ENCODE measurements around the gene HMGB3. TPM values are rescaled to one million over a fixed set of nuclear protein-coding genes. Genes with fewer than 3 reads are reported as not detected.

The HMGB3 gene
- total RNA-seq, 1 donor from 2014 or later = 49.2 TPM

DNA sequence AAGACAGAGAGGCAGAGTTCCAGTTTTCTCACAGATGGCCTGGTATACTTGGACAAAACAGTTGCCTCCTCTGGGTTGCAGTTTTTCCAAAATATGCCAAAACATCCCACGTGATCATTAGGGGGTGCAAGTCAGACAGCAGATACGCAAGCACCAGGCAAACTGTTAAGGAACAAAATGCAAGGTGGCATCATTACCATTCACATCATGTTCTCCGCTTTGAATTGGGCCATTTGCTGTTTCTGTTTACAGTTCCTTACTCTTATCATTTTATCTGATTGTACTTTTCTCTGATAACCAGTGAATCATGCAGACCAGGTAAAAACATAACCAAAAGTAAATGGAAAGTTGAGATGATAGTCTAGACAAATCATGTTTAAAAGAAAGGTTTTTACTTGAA is 16.4 kb upstream of the HMGB3 start:
- Mint-ChIP-seq H3K9me3 (ENCODE audit: low read depth) (peaks cover 3% of the 10 kb centered on the region), H3K36me3 (ENCODE audit: low read depth) (no peaks in the 10 kb centered on the region), H3K27me3 (ENCODE audit: low read depth) (peaks cover 1% of the 10 kb centered on the region), H3K4me3 (ENCODE audit: unreplicated experiment) (no peak overlapping the region), H3K27ac (ENCODE audit: unreplicated experiment) (no peak overlapping the region), H3K4me1 (ENCODE audit: low read depth) (no peaks in the 10 kb centered on the region)
- no peak for DNase-seq (ENCODE audit: low spot score)
- TF ChIP-seq, protein P1, sequence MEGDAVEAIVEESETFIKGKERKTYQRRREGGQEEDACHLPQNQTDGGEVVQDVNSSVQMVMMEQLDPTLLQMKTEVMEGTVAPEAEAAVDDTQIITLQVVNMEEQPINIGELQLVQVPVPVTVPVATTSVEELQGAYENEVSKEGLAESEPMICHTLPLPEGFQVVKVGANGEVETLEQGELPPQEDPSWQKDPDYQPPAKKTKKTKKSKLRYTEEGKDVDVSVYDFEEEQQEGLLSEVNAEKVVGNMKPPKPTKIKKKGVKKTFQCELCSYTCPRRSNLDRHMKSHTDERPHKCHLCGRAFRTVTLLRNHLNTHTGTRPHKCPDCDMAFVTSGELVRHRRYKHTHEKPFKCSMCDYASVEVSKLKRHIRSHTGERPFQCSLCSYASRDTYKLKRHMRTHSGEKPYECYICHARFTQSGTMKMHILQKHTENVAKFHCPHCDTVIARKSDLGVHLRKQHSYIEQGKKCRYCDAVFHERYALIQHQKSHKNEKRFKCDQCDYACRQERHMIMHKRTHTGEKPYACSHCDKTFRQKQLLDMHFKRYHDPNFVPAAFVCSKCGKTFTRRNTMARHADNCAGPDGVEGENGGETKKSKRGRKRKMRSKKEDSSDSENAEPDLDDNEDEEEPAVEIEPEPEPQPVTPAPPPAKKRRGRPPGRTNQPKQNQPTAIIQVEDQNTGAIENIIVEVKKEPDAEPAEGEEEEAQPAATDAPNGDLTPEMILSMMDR (IDR thresholded peaks at IDR 0.05) = no peak

DNA sequence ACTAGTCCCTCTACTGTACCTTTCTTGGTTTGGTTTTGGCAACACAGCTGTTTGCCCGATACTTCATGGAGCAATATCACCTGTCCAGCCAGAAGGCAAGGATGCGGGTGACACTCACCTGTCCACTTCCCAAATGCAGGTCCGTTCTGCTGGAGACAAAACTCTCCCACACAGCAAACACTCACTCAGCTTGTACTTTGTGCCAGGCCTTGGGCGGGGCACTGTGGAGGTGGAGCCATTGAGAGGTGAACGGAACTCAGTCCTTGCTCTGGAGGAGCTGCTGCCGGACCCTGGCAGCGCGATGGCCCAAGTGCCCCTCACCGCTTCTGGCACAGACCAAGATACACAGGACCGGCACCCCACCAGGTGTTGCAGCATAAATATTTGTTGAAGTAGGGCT is 15.3 kb upstream of the HMGB3 start:
- Mint-ChIP-seq H3K27me3 (ENCODE audit: low read depth) (peaks cover 1% of the 10 kb centered on the region), H3K9me3 (ENCODE audit: low read depth) (peaks cover 3% of the 10 kb centered on the region), H3K4me1 (ENCODE audit: low read depth) (no peaks in the 10 kb centered on the region), H3K4me3 (ENCODE audit: unreplicated experiment) (no peak overlapping the region), H3K36me3 (ENCODE audit: low read depth) (no peaks in the 10 kb centered on the region), H3K27ac (ENCODE audit: unreplicated experiment) (no peak overlapping the region)
- TF ChIP-seq, protein P1 (IDR thresholded peaks at IDR 0.05) = no peak
- DNase-seq (ENCODE audit: low spot score) = peak; percentile 82

DNA sequence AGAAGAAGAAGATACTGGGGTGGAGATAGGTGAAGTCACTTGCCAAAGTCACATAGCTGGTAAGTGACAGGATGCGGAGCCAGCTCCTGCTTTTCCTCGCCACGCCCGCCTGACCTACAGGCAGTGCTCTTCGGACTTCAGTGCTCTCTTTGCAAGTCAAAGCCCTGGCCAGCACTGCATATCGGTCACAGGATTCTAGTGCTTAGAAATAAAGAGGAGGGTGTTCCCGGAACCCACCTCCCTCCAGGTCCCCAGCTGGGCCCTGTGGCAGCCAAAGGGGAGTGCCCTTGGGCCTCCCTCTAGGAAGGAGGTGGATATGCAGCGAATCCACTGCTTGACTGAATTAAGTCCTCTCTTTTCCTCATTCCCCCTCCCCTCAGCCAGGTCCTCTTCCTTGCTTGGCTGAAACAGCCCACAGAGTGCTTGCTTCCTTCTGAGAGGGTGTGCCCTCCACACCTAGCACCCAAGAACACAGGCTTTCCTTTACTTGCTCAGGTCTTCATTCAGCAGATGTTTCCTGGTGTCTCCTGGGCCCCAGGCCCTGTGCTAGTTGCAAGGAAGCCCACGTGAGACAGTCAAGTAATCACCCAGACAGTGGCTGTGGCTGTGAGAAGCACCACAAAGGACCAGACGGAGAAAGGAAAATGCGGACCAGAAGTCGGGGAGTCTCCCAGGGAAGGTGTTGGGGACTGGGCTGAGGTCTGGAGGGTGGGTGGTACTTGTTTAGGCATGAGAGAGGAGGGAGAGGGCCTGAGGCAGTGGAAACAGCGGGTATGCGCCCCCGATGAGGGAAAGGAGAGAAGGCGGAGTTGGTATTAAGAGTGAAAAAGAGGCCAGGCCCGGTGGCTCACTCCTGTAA is 14.0 kb upstream of the HMGB3 start:
- Mint-ChIP-seq H3K9me3 (ENCODE audit: low read depth) (peaks cover 3% of the 10 kb centered on the region), H3K27ac (ENCODE audit: unreplicated experiment) (no peak overlapping the region)

DNA sequence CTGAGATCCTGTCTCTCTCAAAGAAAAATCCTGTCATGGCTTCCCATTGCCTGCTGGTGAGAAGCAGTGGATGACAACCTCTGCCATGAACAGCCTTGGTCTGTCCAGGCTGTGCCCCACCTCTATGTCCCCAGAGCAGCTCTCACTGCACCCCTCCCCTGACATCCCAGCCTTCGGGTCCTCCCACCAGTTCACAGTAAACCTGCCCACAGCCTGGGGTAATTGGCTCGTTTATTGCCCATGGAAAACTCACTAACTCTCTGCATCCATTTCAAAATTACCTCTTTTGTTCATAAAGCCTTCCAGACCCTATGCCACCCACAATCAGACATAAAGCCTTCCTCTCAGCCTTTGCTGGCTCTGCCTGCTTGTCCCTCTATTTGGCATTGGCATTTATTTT is 10.7 kb upstream of the HMGB3 start:
- H3K9me3 Mint-ChIP-seq (ENCODE audit: low read depth) = peaks cover 3% of the 10 kb centered on the region
- no peaks in the 10 kb centered on the region for H3K36me3 Mint-ChIP-seq (ENCODE audit: low read depth)
- no peaks in the 10 kb centered on the region for H3K27me3 Mint-ChIP-seq (ENCODE audit: low read depth)
- peak; percentile 51 for DNase-seq (ENCODE audit: low spot score)
- no peak overlapping the region for H3K27ac Mint-ChIP-seq (ENCODE audit: unreplicated experiment)
- H3K4me1 Mint-ChIP-seq (ENCODE audit: low read depth) = no peaks in the 10 kb centered on the region
- TF ChIP-seq, protein P1 (IDR thresholded peaks at IDR 0.05) = no peak
- no peak overlapping the region for H3K4me3 Mint-ChIP-seq (ENCODE audit: unreplicated experiment)

More for the DNA sequence above, 14.0 kb upstream of the HMGB3 start:
- no peaks in the 10 kb centered on the region for H3K4me1 Mint-ChIP-seq (ENCODE audit: low read depth)
- H3K27me3 Mint-ChIP-seq (ENCODE audit: low read depth) = peaks cover 1% of the 10 kb centered on the region
- H3K4me3 Mint-ChIP-seq (ENCODE audit: unreplicated experiment) = no peak overlapping the region
- TF ChIP-seq, protein P1 (IDR thresholded peaks at IDR 0.05) = no peak
- peak; percentile 49 for DNase-seq (ENCODE audit: low spot score)
- no peaks in the 10 kb centered on the region for H3K36me3 Mint-ChIP-seq (ENCODE audit: low read depth)

DNA sequence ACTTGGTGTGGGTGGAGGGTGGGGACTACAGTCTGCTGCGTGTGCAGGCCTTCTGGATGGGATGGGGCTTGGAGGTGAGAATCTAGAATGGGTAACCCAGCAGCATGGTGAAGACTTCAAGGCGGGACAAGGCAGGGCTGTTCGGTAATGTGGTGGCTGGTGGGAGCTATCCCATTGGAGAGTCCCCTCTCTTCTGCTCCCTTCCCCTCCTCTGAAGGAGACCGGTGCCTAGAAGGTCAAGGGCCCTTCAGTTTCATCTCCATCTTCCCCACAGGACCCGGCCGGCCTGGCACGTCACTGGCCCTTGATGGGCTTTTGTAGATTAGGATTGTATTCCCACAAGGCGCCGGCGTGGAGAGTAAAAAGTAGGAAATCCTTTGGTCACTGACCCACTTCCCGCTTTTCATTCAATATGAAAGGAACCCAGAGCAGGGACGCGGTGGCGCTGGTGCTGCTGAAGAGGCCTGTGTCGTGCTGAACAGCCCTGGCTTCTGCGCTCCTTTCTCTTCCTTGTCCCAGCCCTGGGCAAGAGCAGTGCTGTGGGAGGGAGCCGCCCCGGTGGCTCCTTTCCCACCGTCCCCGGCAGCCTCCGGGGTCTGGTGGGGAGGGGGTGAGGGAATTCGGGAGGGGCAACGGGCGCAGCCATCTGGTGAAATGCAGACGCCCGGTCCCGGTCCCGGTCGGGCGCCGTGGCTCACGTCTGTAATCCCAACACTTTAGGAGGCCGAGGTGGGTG is 7.3 kb upstream of the HMGB3 start:
- Mint-ChIP-seq H3K9me3 (ENCODE audit: low read depth) (peaks cover 3% of the 10 kb centered on the region), H3K4me1 (ENCODE audit: low read depth) (no peaks in the 10 kb centered on the region), H3K4me3 (ENCODE audit: unreplicated experiment) (no peak overlapping the region), H3K27ac (ENCODE audit: unreplicated experiment) (no peak overlapping the region), H3K27me3 (ENCODE audit: low read depth) (no peaks in the 10 kb centered on the region), H3K36me3 (ENCODE audit: low read depth) (no peaks in the 10 kb centered on the region)
- peak; percentile 68 for DNase-seq (ENCODE audit: low spot score)
- TF ChIP-seq, protein P1 (IDR thresholded peaks at IDR 0.05) = no peak

All from chondrocyte (in vitro differentiated cells).